Gastroesophageal sphincter (tissue), 4 donors: ENCODE results near the gene UBE2D4. TPM values are rescaled to one million over a fixed set of nuclear protein-coding genes. Genes with fewer than 3 reads are reported as not detected.
"Not testable (repeated sequence)": the region's sequence is repeated elsewhere in the genome, so short reads cannot be mapped to it uniquely, and the experiment has no call there.

Experiments used
- ATAC-seq: fragments of 150-250 bp; one replicate; pipeline ENCODE4 v1.9.1; 2016; ENCODE audit warnings: mild to moderate bottlenecking, moderate library complexity
- H3K27ac ChIP-seq, 4 donors: fragments of 200-600 bp; sonication (generic) in 3 of 4; 1 replicate in 3 of 4; 2 replicates in 1 of 4; pipeline ENCODE4 v1.5.1; 2016 to 2019
- H3K27me3 ChIP-seq: fragments of 200-600 bp; sonication (generic); one replicate; pipeline ENCODE4 v1.5.1; 2019
- H3K36me3 ChIP-seq, 2 donors: fragments of 200-600 bp; sonication (generic); one replicate each; pipeline ENCODE4 v1.5.1; 2019; ENCODE audit warnings: control low read depth in 1 of 2
- H3K4me1 ChIP-seq, 3 donors: fragments of 200-600 bp; sonication (generic); 1 replicate in 2 of 3; 2 replicates in 1 of 3; pipeline ENCODE4 v1.5.1; 2016 to 2019; ENCODE audit warnings: control low read depth in 2 of 3
- H3K4me3 ChIP-seq, 2 donors: fragments of 200-600 bp; sonication (generic); one replicate each; pipeline ENCODE4 v1.5.1; 2019; ENCODE audit warnings: mild to moderate bottlenecking in 1 of 2, moderate library complexity in 1 of 2
- H3K9me3 ChIP-seq, 3 donors: fragments of 200-600 bp; sonication (generic); one replicate each; pipeline ENCODE4 v1.5.1; 2017 to 2019; ENCODE audit warnings: control low read depth in 2 of 3
- CTCF ChIP-seq, 4 experiments: fragments of 200-600 bp in 2 of 4; fragments of 450-650 bp in 2 of 4; sonication (generic) in 1 of 4; IDR thresholded peaks; one replicate each; pipeline ENCODE4 v1.5.1; 2017 to 2019; ENCODE audit warnings: antibody characterized with exemption in 4 of 4, mild to moderate bottlenecking in 2 of 4, moderate library complexity in 2 of 4
- EP300 ChIP-seq: sonication (generic); formaldehyde crosslinking; IDR thresholded peaks from one replicate; pipeline ENCODE4 v1.6.1; 2017; ENCODE audit warnings: antibody characterized with exemption, mild to moderate bottlenecking
- POLR2A ChIP-seq, 2 donors: fragments of 450-650 bp; IDR thresholded peaks; one replicate each; pipeline ENCODE4 v1.6.1; 2017; ENCODE audit warnings: antibody characterized with exemption in 2 of 2, mild to moderate bottlenecking in 2 of 2, moderate library complexity in 1 of 2
- POLR2AphosphoS5 ChIP-seq: sonication (generic); formaldehyde crosslinking; IDR thresholded peaks from one replicate; pipeline ENCODE4 v1.6.1; 2017; ENCODE audit warnings: antibody characterized with exemption
- WGBS, 2 donors: methylation state at CpG; one replicate each; pipeline ENCODE4 v1.1.5; 2018; ENCODE audit warnings: low coverage in 1 of 2; 5-methylcytosine and 5-hydroxymethylcytosine counted together
- total RNA-seq, 4 donors: library from RNA; depleted of rRNA; stranded (reverse); fragments of >200 nt; gene quantifications; one replicate each; pipeline ENCODE4 v1.1.0, GENCODE V29; 2016

UBE2D4 gene
- total RNA-seq, 4 donors from 2014 or later: 22.7 to 38.3 (median 28.5) TPM

- Histone ChIP-seq H3K27me3 (no peaks in the 10 kb centered on the region), H3K4me3 (no peak overlapping the region), H3K4me1 (peaks cover 0 to 33% (median 13%) of the 10 kb centered on the region in 3 donors), H3K36me3 (peaks cover 0 to 32% of the 10 kb centered on the region in 2 donors), H3K9me3 (no peaks in the 10 kb centered on the region), H3K27ac (no peak overlapping the region)
- no peak for ATAC-seq
- WGBS, 2 donors: 75 to 86% methylated on average over 5 to 7 of the region's 7 CpGs
- no peak for TF ChIP-seq POLR2A (IDR thresholded peaks at IDR 0.05)
- TF ChIP-seq CTCF (IDR thresholded peaks at IDR 0.05): no peak
- no peak for TF ChIP-seq POLR2AphosphoS5
- no peak for TF ChIP-seq EP300
Measured at GRCh38 chr7:43888993-43889945, 37.0 kb upstream of the UBE2D4 start.

GRCh38 chr7:43890468-43890867 lies 35.8 kb upstream of the UBE2D4 start:
- Histone ChIP-seq H3K9me3 (no peaks in the 10 kb centered on the region), H3K4me1 (peaks cover 0 to 33% (median 13%) of the 10 kb centered on the region in 3 donors), H3K36me3 (peaks cover 0 to 22% of the 10 kb centered on the region in 2 donors), H3K4me3 (no peak overlapping the region), H3K27me3 (no peaks in the 10 kb centered on the region), H3K27ac (no peak overlapping the region)
- 94 to 100% methylated on average over 3 to 5 of the region's 6 CpGs for WGBS, 2 donors
- TF ChIP-seq EP300: no peak
- no peak for TF ChIP-seq CTCF (IDR thresholded peaks at IDR 0.05)
- no peak for TF ChIP-seq POLR2AphosphoS5
- no peak for TF ChIP-seq POLR2A (IDR thresholded peaks at IDR 0.05)
- ATAC-seq: no peak

- WGBS, 2 donors: 82 to 89% methylated on average over 9 to 10 of the region's 12 CpGs
- ATAC-seq: no peak
- no peak for TF ChIP-seq EP300
- TF ChIP-seq POLR2A (IDR thresholded peaks at IDR 0.05): no peak
- TF ChIP-seq POLR2AphosphoS5: no peak
- TF ChIP-seq CTCF (IDR thresholded peaks at IDR 0.05): no peak
- H3K27ac ChIP-seq: no peak overlapping the region
- H3K4me3 ChIP-seq: no peak overlapping the region
- H3K9me3 ChIP-seq: no peaks in the 10 kb centered on the region
- H3K4me1 ChIP-seq: peaks cover 0 to 33% (median 13%) of the 10 kb centered on the region in 3 donors
- no peaks in the 10 kb centered on the region for H3K27me3 ChIP-seq
- H3K36me3 ChIP-seq: peaks cover 0 to 18% of the 10 kb centered on the region in 2 donors
Measured at GRCh38 chr7:43891069-43891955, 34.9 kb upstream of the UBE2D4 start.

- ATAC-seq: no peak
- 90% methylated on average over 6 of the region's 8 CpGs; no CpG with 5 or more reads in 1 of the 2 donors for WGBS, 2 donors
- no peak overlapping the region for H3K27ac ChIP-seq
- peaks cover 0 to 6% of the 10 kb centered on the region in 2 donors for H3K36me3 ChIP-seq
- H3K4me1 ChIP-seq: peaks cover 0 to 34% (median 5%) of the 10 kb centered on the region in 3 donors
- no peaks in the 10 kb centered on the region for H3K9me3 ChIP-seq
- H3K4me3 ChIP-seq: no peak overlapping the region
- TF ChIP-seq CTCF (IDR thresholded peaks at IDR 0.05) (no peak), POLR2A (IDR thresholded peaks at IDR 0.05) (no peak), EP300 (no peak), POLR2AphosphoS5 (no peak)
- H3K27me3 ChIP-seq: no peaks in the 10 kb centered on the region
Measured at GRCh38 chr7:43895847-43896415, 30.3 kb upstream of the UBE2D4 start.

- H3K36me3 ChIP-seq, ATAC-seq, H3K27me3 ChIP-seq, H3K27ac ChIP-seq, H3K4me3 ChIP-seq, H3K9me3 ChIP-seq: not testable (repeated sequence)
- peaks cover 0 to 47% (median 3%) of the 10 kb centered on the region in 3 donors for H3K4me1 ChIP-seq
- WGBS, 2 donors: 97 to 100% methylated on average over 1 to 2 of the region's 2 CpGs
Measured at GRCh38 chr7:43898571-43898970, 27.7 kb upstream of the UBE2D4 start.
